Heart left ventricle (tissue), 16 donors: ENCODE results near the gene BCL2. TPM values are rescaled to one million over a fixed set of nuclear protein-coding genes. Genes with fewer than 3 reads are reported as not detected.
A peak's percentile ranks its signal among the peaks of the same experiment; 100 is the strongest.

Experiments used
- ATAC-seq, 4 donors: fragments of 200-7000 bp; cut with Tn5 transposase; one replicate each; pipeline ENCODE4 v1.9.1; 2020 to 2022; ENCODE audit warnings: moderate library complexity in 4 of 4, mild to moderate bottlenecking in 3 of 4, moderate number of reproducible peaks in 1 of 4
- DNase-seq, 5 donors: peaks; one replicate each; pipeline ENCODE4 v3.0.0-alpha.2; 2020
- H3K27ac ChIP-seq, 12 donors: fragments of 200-600 bp; sonication (generic) in 4 of 12; one replicate each; pipeline versions ENCODE4 v1.5.0 to v1.8.0; 2016 to 2022; ENCODE audit warnings: mild to moderate bottlenecking in 2 of 12
- H3K27me3 ChIP-seq, 9 donors: fragments of 200-600 bp; sonication (generic) in 2 of 9; one replicate each; pipeline versions ENCODE4 v1.5.1 to v1.8.0; 2016 to 2022; ENCODE audit warnings: mild to moderate bottlenecking in 3 of 9
- H3K36me3 ChIP-seq, 9 donors: fragments of 200-600 bp; sonication (generic) in 2 of 9; one replicate each; pipeline versions ENCODE4 v1.5.0 to v1.8.0; 2018 to 2022; ENCODE audit warnings: mild to moderate bottlenecking in 2 of 9
- H3K4me1 ChIP-seq, 12 donors: fragments of 200-600 bp; sonication (generic) in 4 of 12; one replicate each; pipeline versions ENCODE4 v1.5.0 to v1.8.0; 2016 to 2022; ENCODE audit warnings: mild to moderate bottlenecking in 3 of 12
- H3K4me3 ChIP-seq, 12 donors: fragments of 200-600 bp; sonication (generic) in 4 of 12; one replicate each; pipeline versions ENCODE4 v1.5.0 to v1.8.0; 2017 to 2022; ENCODE audit warnings: mild to moderate bottlenecking in 9 of 12, moderate library complexity in 4 of 12
- H3K9me3 ChIP-seq, 12 donors: fragments of 200-600 bp; sonication (generic) in 4 of 12; one replicate each; pipeline versions ENCODE4 v1.5.0 to v1.8.0; 2016 to 2022; ENCODE audit warnings: mild to moderate bottlenecking in 1 of 12
- CTCF ChIP-seq, 12 donors: fragments of 200-600 bp; sonication (generic) in 4 of 12; IDR thresholded peaks; one replicate each; pipeline versions ENCODE4 v1.5.0 to v1.8.0; 2018 to 2022; ENCODE audit warnings: antibody characterized with exemption in 12 of 12, mild to moderate bottlenecking in 5 of 12
- POLR2A ChIP-seq, 2 donors: fragments of 450-650 bp; IDR thresholded peaks; one replicate each; pipeline ENCODE4 v1.6.1; 2017; ENCODE audit warnings: antibody characterized with exemption in 2 of 2, mild to moderate bottlenecking in 2 of 2, moderate library complexity in 2 of 2
- WGBS, 4 donors: extraction: QIAGEN DNeasy Blood & Tissue Kit in 2 of 4; methylation state at CpG; one replicate each; pipeline versions ENCODE4 v1.1.5 to v1.1.7; 2013 to 2018; 5-methylcytosine and 5-hydroxymethylcytosine counted together
- intact Hi-C, 10 donors: fragments of 100-400 bp; cut with DNase I; formaldehyde crosslinking; loops; one replicate each; pipeline versions ENCODE4 v1.11.1 to v1.14.2; 2022
- polyA plus RNA-seq, 2 donors: library from polyadenylated mRNA; stranded (reverse); fragments of 200-250 nt; gene quantifications; one replicate each; pipeline ENCODE4 v1.2.3, GENCODE V29; 2013
- total RNA-seq, 9 donors: library from RNA; depleted of rRNA in 2 of 9; stranded (reverse); fragments of >200 nt in 2 of 9; fragmentation: NEBNext Ultra II Directional in 3 of 9; extraction: Animal tissue kit (Norgen Biotek cat#: 25700) in 3 of 9; gene quantifications; one replicate each; pipeline versions ENCODE4 v1.1.0 to v1.2.4, GENCODE V29; 2016 to 2023
- donor health status: ischemic (EF 13 %, LVEDD 7.1; RV severe dilation, severe dysfunction).
- donor health status: healthy with polysubstance abuse.
- donor health status: DM: no; HTN: yes; CAD: no.
- donor health status: DM: no; HTN: no; CAD: no.
- donor health status: ischemic (EF 25% LVEDD 6.9; RV normal size, moderate dysfunction).
- donor health status: ischemic (EF 25% LVEDD 5.7; RV mildly dilated, moderate dysfunction).
- donor health status: healthy.
- donor health status: DM: yes; HTN: yes; CAD: no.
- donor health status: ischemic (EF 35%, LVEDD 5.7; RV mildly dilated, moderate dysfunction).
- donor health status: nonischemic (EF 11% LVEDD 7.7; RV severe dilation, severe dysfunction).
- donor health status: DM: yes; HTN: yes; CAD: no.
- donor health status: PGD.
- donor health status: ischemic (EF 29% LVEDD 5.4; RV normal size, mild dysfunction).
- donor health status: nonischemic (EF 23%, LVEDD 6.1; RV moderate dilation, normal function).

Gene BCL2
- total and polyA plus RNA-seq, 11 donors = 2.9 to 24.2 (median 8.9) TPM

- intact Hi-C loops = no loop called here
- WGBS, 4 donors = 86 to 96% (median 93%) methylated on average over 7 to 8 of the region's 8 CpGs
- peaks cover 0 to 59% (median 18%) of the 10 kb centered on the region in 12 donors for H3K4me1 ChIP-seq
- H3K4me3 ChIP-seq = no peak overlapping the region
- H3K9me3 ChIP-seq = no peaks in the 10 kb centered on the region
- no peak for ATAC-seq
- H3K36me3 ChIP-seq = no peaks in the 10 kb centered on the region
- H3K27ac ChIP-seq = no peak overlapping the region
- H3K27me3 ChIP-seq = no peaks in the 10 kb centered on the region
- DNase-seq = no peak
- TF ChIP-seq CTCF (IDR thresholded peaks at IDR 0.05) (no peak), POLR2A (IDR thresholded peaks at IDR 0.05) (no peak)
Measured at GRCh38 chr18:63145166-63145850, 174.3 kb downstream of the BCL2 start.

- ATAC-seq (no peak), DNase-seq (no peak)
- WGBS, 4 donors = 89 to 92% (median 90%) methylated on average over 7 to 10 of the region's 10 CpGs
- intact Hi-C loops = no loop called here
- Histone ChIP-seq H3K4me1 (peaks cover 0 to 61% (median 18%) of the 10 kb centered on the region in 12 donors), H3K36me3 (no peaks in the 10 kb centered on the region), H3K27ac (no peak overlapping the region), H3K4me3 (no peak overlapping the region), H3K9me3 (no peaks in the 10 kb centered on the region), H3K27me3 (no peaks in the 10 kb centered on the region)
- TF ChIP-seq CTCF (IDR thresholded peaks at IDR 0.05) (no peak), POLR2A (IDR thresholded peaks at IDR 0.05) (no peak)
Measured at GRCh38 chr18:63144748-63145147, 174.8 kb downstream of the BCL2 start.

- Histone ChIP-seq H3K4me3 (no peak overlapping the region), H3K9me3 (no peaks in the 10 kb centered on the region), H3K4me1 (peaks cover 0 to 61% (median 27%) of the 10 kb centered on the region in 12 donors), H3K36me3 (no peaks in the 10 kb centered on the region), H3K27ac (peak overlapping the region in 3 of 12 donors; percentile 4 to 55 (median 6)), H3K27me3 (no peaks in the 10 kb centered on the region)
- 60 to 63% (median 61%) methylated on average over 11 of the region's 11 CpGs for WGBS, 4 donors
- no peak for DNase-seq
- TF ChIP-seq CTCF (IDR thresholded peaks at IDR 0.05) (no peak), POLR2A (IDR thresholded peaks at IDR 0.05) (no peak)
- ATAC-seq = peak in 1 of 4 donors; percentile 44
- intact Hi-C loops = no loop called here
Measured at GRCh38 chr18:63143330-63143771, 176.2 kb downstream of the BCL2 start.

GRCh38 chr18:63142594-63143225 is 176.9 kb downstream of the BCL2 start:
- peak overlapping the region in 4 of 12 donors; percentile 4 to 55 (median 14) for H3K27ac ChIP-seq
- intact Hi-C loops = no loop called here
- H3K27me3 ChIP-seq = no peaks in the 10 kb centered on the region
- ATAC-seq = no peak
- no peak overlapping the region for H3K4me3 ChIP-seq
- H3K36me3 ChIP-seq = no peaks in the 10 kb centered on the region
- no peak for DNase-seq
- TF ChIP-seq CTCF (IDR thresholded peaks at IDR 0.05) (no peak), POLR2A (IDR thresholded peaks at IDR 0.05) (no peak)
- peaks cover 0 to 61% (median 25%) of the 10 kb centered on the region in 12 donors for H3K4me1 ChIP-seq
- WGBS, 4 donors = 63 to 77% (median 69%) methylated on average over 9 of the region's 9 CpGs
- H3K9me3 ChIP-seq = no peaks in the 10 kb centered on the region
